GM12874 (cell line): ENCODE measurements around the gene GMPPB.

Experiments
- TF ChIP-seq, protein P1 (sequence below): IDR thresholded peaks from 2 replicates; pipeline ENCODE4 v1.5.1; 2011; ENCODE audit warnings: low read depth, mild to moderate bottlenecking, control low read depth, low read length, moderate library complexity; ENCODE audit not compliant: insufficient read depth

GMPPB gene

DNA sequence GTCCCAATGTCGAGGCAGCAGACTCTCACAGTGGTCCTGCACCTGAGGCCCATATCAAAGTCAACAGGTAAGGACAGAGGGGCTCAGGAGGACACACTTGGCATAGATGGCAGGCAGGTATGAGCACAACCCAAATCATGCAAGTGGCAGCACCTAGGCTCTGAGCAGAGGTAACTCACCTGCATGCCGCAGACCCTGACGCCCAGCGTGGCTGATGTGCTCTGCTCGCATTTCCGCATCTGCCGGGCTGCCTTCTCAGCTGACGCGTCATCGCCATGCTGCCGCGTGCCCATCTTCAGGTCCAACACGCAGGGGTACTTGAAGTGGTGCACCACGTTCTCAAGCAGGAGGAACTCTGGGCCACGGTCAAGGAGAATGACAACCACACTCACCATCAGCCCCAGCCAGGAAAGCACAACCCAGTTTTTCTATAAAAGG lies 4.2 kb upstream of the GMPPB start:
- TF ChIP-seq, protein P1, sequence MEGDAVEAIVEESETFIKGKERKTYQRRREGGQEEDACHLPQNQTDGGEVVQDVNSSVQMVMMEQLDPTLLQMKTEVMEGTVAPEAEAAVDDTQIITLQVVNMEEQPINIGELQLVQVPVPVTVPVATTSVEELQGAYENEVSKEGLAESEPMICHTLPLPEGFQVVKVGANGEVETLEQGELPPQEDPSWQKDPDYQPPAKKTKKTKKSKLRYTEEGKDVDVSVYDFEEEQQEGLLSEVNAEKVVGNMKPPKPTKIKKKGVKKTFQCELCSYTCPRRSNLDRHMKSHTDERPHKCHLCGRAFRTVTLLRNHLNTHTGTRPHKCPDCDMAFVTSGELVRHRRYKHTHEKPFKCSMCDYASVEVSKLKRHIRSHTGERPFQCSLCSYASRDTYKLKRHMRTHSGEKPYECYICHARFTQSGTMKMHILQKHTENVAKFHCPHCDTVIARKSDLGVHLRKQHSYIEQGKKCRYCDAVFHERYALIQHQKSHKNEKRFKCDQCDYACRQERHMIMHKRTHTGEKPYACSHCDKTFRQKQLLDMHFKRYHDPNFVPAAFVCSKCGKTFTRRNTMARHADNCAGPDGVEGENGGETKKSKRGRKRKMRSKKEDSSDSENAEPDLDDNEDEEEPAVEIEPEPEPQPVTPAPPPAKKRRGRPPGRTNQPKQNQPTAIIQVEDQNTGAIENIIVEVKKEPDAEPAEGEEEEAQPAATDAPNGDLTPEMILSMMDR: no peak

GRCh38 chr3:49727154-49727923 lies 3.6 kb upstream of the GMPPB start:
- TF ChIP-seq, protein P1: no peak

DNA sequence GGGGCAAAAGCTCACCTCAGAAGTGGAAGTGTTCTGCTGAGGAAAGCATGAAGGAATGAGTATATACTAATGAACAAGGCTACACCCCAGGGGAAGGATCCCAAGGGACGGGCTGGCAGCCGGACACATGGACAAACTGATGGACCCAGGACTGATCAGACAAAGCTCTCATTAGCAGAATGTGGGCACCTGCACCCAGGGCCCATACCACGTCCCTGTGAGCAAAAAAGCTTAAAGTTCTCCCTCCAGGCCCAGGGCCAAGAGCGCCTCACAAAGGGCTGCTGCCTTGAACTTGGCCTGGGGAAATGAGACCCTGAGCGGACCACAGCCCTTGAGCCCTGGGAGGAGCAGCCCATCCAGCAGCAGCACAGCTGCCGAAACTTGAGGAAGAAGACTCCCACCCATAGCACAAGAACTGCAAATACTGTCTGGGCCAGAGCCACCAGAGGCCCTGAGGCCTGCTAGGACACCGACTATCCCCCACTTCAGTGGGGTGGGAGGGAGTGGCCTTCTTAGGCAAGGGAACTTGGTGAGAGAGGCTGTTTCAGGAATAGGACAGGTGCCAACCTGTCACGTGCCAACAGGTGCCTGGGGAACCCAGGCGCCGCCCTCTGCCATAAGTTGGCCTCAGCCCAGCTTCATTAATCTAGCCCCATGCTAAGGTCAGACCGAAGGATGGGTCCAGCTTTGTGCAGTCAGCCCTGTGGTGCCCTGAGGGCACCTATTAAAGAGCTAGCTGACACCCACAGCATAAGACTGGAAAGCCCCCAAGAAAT lies 2.3 kb upstream of the GMPPB start:
- TF ChIP-seq, protein P1: no peak

DNA sequence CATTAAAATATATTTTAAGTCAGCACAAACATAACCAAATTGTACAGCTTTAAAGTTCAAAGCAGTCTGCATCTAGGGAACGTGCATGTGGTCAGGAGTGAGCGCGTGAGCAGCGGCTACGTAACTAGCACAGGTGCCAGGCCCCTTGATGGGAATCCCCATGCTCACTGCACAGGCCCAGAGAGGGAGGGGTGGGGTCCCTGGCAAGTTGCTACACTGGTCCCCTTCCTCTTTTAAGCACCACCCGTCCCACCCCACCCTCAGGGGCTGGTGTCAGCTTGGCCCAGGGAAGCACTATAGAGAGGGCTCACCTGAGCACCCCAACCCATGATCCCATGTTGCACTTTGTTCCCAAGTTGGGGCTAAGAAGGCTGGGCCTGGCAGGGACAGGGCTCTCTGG lies 835 bp upstream of the GMPPB start:
- TF ChIP-seq, protein P1: no peak

DNA sequence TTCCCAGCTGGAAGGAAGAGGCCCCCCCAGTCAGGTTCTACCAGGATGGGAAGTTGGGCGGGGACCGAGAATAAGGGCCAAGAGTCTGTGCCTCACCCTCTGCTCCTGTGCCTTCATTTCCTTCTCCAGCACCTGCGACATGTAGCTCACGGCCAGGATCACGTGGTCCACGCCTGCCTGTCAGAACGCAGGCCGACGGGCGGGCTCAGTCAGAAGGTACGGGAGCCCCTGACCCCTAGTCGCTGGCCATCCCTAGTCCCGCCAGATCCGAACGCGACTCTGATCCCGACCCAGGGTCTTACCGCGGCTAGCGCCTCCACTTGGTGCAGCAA lies 489 bp downstream of the GMPPB start:
- TF ChIP-seq, protein P1: no peak

- TF ChIP-seq, protein P1: no peak
Observed at GRCh38 chr3:49722896-49723295, 855 bp downstream of the GMPPB start.

DNA sequence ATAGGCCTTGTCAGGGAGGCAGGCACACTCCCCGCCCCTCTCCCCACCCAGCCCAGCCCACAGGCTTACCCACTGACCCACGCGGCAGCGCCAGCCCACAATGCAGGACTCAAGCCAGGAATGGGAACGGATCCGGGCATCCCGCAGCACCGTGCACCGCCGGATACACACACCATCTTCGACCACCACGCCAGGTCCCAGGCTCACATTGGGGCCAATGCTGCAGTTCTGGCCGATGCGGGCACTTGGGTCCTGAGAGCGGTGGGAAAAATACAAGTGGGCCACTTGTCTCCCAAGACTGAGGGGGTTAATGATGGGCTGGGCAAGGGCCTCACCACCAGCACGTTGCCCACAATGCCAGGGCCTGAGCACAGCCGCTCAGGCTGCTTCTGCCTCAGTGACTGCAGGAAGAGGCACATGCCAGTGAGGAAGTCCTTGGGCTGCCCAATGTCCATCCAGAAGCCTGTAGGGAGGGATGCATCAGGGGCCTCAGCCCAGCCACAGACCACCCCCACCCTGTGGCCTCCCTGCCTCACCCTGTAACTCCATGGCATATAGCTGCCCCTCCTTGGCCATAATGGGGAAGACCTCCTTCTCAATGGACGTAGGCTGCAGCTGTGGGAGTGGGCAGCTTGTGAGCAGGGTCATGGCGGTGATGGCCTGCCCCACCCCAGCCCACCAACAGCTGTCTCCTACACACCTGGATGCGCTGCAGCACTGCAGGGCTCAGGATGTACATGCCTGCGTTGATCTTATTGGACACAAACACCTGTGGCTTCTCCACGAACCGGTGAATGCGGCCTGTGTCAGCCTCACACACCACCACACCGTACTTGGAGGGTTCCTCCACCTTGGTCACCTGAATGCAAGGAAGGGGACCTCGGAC lies 1.6 kb downstream of the GMPPB start:
- TF ChIP-seq, protein P1: no peak
